ENCODE measurements around the gene PIGO.

The PIGO gene

DNA sequence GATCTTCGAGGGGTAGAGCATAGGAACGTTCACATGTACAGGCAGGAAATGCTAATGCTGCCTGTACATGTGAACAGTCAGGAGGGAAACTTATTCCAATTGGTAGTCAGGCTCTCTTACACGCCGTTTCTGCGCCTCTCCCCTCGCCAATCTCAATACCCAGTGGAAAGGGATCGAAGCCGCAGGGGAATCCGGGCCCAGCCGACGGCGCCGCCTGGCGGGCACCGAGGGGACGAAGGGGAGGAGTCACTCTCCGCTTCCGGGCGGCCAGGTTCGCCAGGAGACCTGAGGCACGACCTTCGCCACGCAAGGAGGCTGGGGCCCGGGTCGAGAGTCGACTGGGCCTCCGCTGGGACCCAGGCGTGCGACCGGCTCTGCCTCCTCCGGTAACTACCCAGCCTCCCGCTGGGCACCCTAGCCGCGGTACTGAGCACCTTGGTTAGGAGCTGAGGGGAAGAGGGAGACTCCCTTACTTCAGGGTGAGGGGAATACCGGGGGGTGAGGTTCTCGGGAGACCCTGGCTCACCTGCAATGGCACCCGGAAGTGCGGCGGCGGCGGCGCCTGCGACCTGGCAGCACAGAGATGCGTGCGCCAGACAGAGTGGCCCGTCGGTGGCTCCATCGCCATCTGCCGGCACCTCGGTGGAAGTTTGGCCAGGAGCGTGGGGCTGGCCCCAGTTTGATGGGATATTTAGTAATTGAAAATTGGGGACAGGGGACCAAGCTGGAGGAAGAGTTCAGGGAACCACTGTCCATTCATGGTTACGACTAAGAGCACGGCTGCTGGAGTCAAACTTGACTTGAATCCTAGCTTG, at the start of gene PIGO:
TSS of gene PIGO (minus strand) at position 557 of the 815 bp plus-strand sequence. CDS start 1,026 bp downstream, outside the sequence.
- peak; percentile 91 for DNase-seq

DNA sequence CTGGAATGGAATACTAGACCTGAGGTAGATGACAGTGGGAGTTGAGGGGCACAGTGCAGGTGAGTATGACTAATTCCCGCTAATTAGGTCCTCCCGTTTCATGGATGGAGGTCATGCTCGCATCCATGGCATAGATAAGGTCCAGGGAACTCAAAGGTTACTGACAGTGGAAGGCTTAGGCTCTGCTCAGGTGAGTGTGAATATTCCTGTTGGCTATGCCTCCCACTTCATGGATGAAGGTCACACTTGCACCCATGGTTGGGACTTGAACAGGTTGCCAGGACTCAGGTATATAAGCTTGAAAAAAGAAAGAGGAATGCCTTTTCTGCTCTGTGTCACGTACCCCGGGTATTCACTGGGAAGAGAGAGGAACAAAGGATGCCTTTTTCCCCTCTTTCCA, 45.6 kb upstream of the PIGO start:
- no peak for DNase-seq

GRCh38 chr9:35140093-35140492, 43.7 kb upstream of the PIGO start:
- DNase-seq = no peak

DNA sequence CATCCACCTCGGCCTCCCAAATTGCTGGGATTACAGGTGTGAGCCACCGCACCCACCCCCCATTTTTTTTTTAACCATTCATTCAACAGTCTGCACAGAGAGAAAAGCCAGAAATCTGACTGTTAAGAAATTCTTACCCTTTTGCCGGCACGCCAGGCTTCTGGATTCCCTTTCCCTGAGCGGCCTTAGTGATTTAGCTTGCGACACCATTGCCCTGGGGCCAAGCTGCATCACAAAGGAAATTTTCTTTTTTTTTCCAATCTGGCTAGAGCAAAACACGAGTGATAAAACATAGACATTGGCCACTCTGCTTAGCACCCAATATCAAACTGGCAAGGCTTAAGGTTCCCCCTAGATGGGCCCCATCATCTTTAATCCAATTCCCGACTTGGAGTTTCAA, 40.5 kb upstream of the PIGO start:
- no peak for DNase-seq

DNA sequence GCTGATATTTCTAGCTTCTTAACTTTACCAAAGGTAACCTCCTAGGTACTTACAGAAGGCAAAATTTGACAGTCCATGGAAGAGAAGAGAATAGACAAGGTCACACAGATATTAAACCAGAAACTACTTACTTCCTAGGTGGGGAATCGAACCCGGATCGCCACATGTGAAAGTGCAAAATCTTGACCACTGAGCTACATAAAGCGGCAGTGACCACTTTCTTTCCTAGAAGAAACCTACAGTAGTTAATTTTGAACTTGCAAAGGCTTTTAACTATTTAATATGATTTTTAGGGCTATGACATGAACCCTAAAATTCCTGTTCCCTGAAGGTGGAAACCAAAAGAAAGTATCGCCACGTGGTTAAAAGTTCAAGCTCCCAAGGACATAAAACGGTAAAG, 39.6 kb upstream of the PIGO start:
- DNase-seq = no peak

DNA sequence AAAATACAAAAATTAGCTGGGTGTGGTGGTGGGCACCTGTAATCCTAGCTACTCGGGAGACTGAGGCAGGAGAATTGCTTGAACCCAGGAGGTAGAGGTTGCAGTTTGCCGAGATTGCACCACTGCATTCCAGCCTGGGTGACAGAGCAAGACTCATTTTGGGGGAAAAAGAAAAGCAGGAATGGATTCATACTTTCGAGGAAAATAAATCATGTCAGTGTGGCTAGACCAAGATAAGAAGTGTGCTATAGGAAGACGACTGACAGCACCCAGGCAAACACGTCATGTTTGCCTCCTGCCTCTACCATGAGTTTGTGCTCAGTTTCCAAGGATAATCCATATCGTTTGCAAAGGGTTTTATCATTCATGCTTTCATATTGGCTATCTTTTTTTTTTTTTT, 38.5 kb upstream of the PIGO start:
- no peak for DNase-seq

- peak; percentile 91 for DNase-seq
Observed at GRCh38 chr9:35116898-35117551, 20.6 kb upstream of the PIGO start.

DNA sequence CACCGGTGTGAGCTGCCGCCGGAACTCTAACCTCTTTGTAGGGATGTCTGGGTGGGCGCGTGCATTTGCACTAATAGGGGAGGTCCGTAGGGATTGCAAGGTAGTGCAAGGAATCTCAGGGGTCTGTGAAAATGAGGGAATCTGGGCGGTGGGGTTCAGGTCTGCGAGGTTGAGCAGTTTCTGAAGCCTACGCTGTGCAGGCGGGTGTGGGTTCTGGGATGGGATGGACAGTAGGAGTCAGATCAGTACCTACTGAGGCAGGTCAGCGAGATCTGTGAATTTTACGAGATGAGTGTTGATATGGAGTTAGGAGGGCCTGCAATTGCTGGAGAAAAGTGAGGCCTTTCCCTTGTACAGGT, 20.1 kb upstream of the PIGO start:
- DNase-seq = no peak

- peak; percentile 94 for DNase-seq
Observed at GRCh38 chr9:35115680-35116538, 19.5 kb upstream of the PIGO start, which contains the start of gene ATOSB. Gene ATOSB (minus strand): TSS chr9:35115862. CDS start chr9:35108274, 7,588 bp downstream.

DNA sequence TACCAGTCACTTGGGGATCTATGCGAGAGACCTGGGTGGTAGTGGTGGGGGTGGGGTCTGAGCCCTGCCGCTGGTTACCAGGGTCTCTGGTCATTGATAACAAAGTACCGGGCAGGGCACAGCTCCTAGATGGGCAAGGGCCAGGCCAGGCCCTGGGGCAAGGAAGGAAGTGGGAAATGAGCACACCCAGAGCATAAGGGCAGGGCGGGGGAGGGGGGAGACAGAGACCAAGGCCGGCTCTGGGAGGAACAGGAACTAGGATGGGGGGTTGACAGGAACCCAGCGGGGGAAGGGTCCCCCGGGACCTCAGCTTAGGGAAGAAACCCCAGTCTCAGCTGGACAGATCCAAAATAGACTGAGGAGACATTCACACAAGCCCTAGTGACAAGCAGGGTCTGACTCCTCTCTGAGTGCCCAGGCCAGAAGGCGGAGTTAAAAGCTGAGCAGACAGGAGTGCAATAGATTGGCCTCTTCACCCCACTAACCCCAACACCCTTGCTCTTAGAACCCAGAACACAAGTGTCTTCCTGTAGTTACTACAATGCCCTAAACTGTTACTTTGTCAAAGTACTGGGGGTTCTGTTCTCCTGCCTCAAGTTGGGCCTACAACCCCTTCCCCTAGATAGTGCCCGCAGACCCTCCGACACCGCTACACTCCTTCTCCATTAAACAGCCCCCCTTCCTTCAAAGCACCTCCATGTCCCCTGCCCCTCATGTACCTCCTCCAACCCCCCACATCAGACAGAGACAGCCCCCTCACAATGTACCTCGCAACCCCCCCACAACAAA, 18.6 kb upstream of the PIGO start:
- DNase-seq = peak; percentile 62

DNA sequence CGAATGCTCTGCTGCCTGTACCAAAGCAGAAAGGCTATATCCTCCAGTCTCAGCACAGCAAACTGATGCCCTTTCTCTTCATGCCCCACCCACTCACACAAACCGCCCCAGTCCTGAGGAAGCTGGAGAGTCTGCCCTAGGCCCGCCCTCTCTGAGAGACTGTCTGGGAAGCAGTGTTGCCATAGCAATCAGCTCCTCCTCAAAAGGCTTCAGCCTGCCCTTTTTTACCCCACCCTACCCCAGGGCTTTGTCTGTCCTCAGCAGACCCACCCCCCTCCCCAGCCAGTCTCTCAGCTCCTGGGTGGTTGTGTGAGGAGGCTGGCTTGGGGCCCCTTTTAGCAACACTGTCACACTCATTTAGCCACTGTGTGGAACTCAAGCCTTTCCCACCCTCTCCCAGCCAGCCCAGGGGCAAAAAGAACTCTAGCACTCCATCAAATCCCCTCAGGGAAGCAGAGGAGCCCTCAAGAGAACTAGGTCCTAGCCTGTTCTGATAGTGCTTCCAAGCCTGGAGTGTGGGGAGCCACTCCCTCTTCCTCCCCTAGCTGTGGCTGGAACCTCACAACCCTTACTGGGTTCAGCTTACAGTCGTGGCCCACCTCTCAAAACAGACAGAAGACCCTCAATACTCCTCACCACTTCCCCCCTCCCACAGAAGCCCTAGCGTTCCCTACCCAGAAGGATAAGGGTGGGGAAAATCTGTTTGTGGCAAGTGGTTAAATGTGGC, 17.9 kb upstream of the PIGO start:
- DNase-seq = peak; percentile 85

GRCh38 chr9:35112257-35113020, 16.0 kb upstream of the PIGO start:
- no peak for DNase-seq

- DNase-seq = peak; percentile 98
Observed at GRCh38 chr9:35111001-35111933, 14.9 kb upstream of the PIGO start.

- DNase-seq = no peak
Observed at GRCh38 chr9:35110327-35110761, 14.0 kb upstream of the PIGO start.

DNA sequence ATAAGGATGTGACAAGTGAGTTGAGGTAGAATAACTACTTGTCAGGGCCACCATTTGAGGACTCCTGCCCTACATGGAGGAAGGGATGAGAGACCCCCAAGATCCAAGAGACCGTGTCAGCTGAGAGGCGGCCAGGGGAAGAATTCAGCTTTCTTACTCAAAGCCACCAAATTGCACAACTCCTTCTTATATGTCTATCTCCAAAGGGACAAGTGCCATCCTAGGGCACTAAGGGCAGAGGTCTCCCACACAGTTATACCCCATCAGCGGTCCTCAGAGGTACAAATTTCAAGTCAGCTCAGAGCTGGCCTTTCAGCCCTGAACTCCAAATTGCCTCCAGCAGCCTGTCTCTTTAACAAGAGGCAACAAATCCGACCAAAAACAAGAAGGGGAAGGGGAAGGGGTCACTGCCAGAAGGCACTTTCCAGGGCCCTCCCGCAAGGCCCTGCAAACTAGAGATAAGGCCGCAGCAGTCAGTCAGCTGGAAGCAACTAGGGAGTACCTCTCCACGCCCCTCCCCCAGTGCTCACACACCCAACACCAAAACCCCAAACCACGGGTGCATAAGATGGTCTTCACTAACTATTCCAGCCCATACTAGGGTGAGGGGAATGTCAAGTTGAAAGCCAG, 12.7 kb upstream of the PIGO start:
- no peak for DNase-seq

DNA sequence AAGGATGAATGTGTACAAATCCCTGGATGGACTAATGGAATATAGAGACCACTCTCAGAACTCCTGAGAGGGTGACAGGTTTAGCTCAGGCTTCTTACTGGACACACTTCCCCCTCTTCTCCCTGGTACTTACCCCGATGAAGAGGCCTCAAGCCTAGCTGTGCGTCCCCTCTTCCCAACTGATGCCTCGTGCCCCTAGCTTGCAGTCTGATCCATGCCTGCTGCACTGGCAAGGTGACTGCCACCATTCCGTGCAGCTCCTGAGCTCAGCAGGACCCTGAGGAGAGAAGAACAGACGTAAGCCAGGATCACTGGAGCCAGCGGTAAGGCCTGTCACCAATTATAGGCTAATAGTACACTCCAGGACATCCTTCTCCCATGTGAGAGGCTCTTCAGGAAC, 12.1 kb upstream of the PIGO start:
- no peak for DNase-seq

- no peak for DNase-seq
Observed at GRCh38 chr9:35107297-35108290, 11.2 kb upstream of the PIGO start.

DNA sequence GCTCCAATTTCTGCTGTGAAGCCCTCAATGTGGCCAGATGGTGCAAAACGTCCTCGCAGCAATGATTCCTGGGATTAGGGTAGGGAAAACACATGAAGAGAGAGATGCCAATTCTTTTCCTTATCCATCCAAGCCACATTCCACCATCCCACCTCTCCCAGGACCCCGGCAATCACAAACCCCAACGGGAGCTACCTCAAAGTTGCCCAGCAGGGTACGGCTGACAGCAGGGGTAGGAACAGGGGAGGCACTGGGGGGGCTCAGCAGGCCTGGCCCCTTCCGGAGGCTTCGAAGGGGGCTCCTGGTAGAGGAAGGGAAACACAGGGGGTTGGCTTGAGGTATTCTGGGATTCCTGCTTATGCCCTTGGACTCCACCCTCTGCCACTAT, 9.9 kb upstream of the PIGO start:
- no peak for DNase-seq
